Coronary artery (tissue), 2 donors: ENCODE measurements around the gene PBX3.
"Not testable (repeated sequence)": the region's sequence is repeated elsewhere in the genome, so short reads cannot be mapped to it uniquely, and the experiment has no call there.

ENCODE experiments used
- DNase-seq: peaks from one replicate; pipeline ENCODE4 v3.0.0-alpha.2; 2017; ENCODE audit warnings: low spot score
- H3K27ac ChIP-seq, 2 donors: fragments of 200-600 bp; sonication (generic); one replicate each; pipeline ENCODE4 v1.5.1; 2016 to 2019
- H3K4me3 ChIP-seq: fragments of 200-600 bp; sonication (generic); 2 replicates; pipeline ENCODE4 v1.5.1; 2016; ENCODE audit warnings: mild to moderate bottlenecking, moderate library complexity
- CTCF ChIP-seq: fragments of 200-600 bp; sonication (generic); IDR thresholded peaks from one replicate; pipeline ENCODE4 v1.5.1; 2019; ENCODE audit warnings: antibody characterized with exemption

Gene PBX3

GRCh38 chr9:125771037-125771436 lies 23.9 kb downstream of the PBX3 start:
- no peak for TF ChIP-seq CTCF
- DNase-seq, result no peak
- Histone ChIP-seq H3K4me3 (no peak overlapping the region), H3K27ac (no peak overlapping the region)

- Histone ChIP-seq H3K27ac (no peak overlapping the region), H3K4me3 (no peak overlapping the region)
- DNase-seq, result no peak
- TF ChIP-seq CTCF, result no peak
Observed at GRCh38 chr9:125772740-125773139, 25.6 kb downstream of the PBX3 start.

GRCh38 chr9:125774106-125774505 lies 26.9 kb downstream of the PBX3 start:
- no peak for DNase-seq
- Histone ChIP-seq H3K4me3 (no peak overlapping the region), H3K27ac (no peak overlapping the region)
- no peak for TF ChIP-seq CTCF

- not testable (repeated sequence) for DNase-seq, H3K4me3 ChIP-seq, H3K27ac ChIP-seq
Observed at GRCh38 chr9:125776789-125777188, 29.6 kb downstream of the PBX3 start.

GRCh38 chr9:125778538-125779219 lies 31.5 kb downstream of the PBX3 start:
- DNase-seq, H3K27ac ChIP-seq, H3K4me3 ChIP-seq: not testable (repeated sequence)

- H3K27ac ChIP-seq, DNase-seq, H3K4me3 ChIP-seq: not testable (repeated sequence)
Observed at GRCh38 chr9:125779220-125779565, 32.0 kb downstream of the PBX3 start.

- Histone ChIP-seq H3K27ac (no peak overlapping the region), H3K4me3 (no peak overlapping the region)
- no peak for TF ChIP-seq CTCF
- no peak for DNase-seq
Observed at GRCh38 chr9:125782718-125783117, 35.5 kb downstream of the PBX3 start.

- DNase-seq, result no peak
- Histone ChIP-seq H3K27ac (peak overlapping the region in 1 of 2 donors; percentile 43), H3K4me3 (peak overlapping the region; percentile 17)
- no peak for TF ChIP-seq CTCF
Observed at GRCh38 chr9:125784286-125785049, 37.3 kb downstream of the PBX3 start.
